GM23248 (cell line): Measurements from ENCODE around the gene AP1M1. TPM values are rescaled to one million over a fixed set of nuclear protein-coding genes. Genes with fewer than 3 reads are reported as not detected.

Experiments
- DNase-seq: peaks from one replicate; pipeline ENCODE4 v3.0.0-alpha.2; 2015
- H2AFZ ChIP-seq: fragments of 200-600 bp; sonication (generic); 2 replicates; pipeline ENCODE4 v1.6.1; 2016; ENCODE audit warnings: antibody characterized with exemption
- H3F3A ChIP-seq: fragments of 200-600 bp; sonication (generic); 2 replicates; pipeline ENCODE4 v1.6.1; 2016; ENCODE audit warnings: mild to moderate bottlenecking, antibody characterized with exemption, mixed run types; ENCODE audit not compliant: insufficient read depth
- H3K27ac ChIP-seq: fragments of 200-600 bp; sonication (generic); 2 replicates; pipeline ENCODE4 v1.5.1; 2016; ENCODE audit warnings: mild to moderate bottlenecking
- H3K27me3 ChIP-seq: fragments of 200-600 bp; sonication (generic); replicated peaks from 2 replicates; pipeline ENCODE4 v1.6.1; 2016; ENCODE audit warnings: mild to moderate bottlenecking; ENCODE audit not compliant: insufficient read depth
- H3K36me3 ChIP-seq: fragments of 200-600 bp; sonication (generic); 2 replicates; pipeline ENCODE4 v1.6.1; 2016; ENCODE audit warnings: low read depth, mild to moderate bottlenecking
- H3K4me1 ChIP-seq: fragments of 200-600 bp; sonication (generic); 2 replicates; pipeline ENCODE4 v1.6.1; 2016; ENCODE audit warnings: mild to moderate bottlenecking; ENCODE audit not compliant: insufficient read depth
- H3K4me2 ChIP-seq: fragments of 200-600 bp; sonication (generic); one replicate; pipeline ENCODE4 v1.6.1; 2016; ENCODE audit warnings: mild to moderate bottlenecking; ENCODE audit not compliant: unreplicated experiment
- H3K4me3 ChIP-seq: fragments of 200-600 bp; sonication (generic); 2 replicates; pipeline ENCODE4 v1.5.1; 2016; ENCODE audit warnings: mild to moderate bottlenecking
- H3K79me2 ChIP-seq: fragments of 200-600 bp; sonication (generic); 2 replicates; pipeline ENCODE4 v1.6.1; 2016; ENCODE audit warnings: mild to moderate bottlenecking; ENCODE audit not compliant: insufficient read depth
- H3K9ac ChIP-seq: fragments of 200-600 bp; sonication (generic); 2 replicates; pipeline ENCODE4 v1.6.1; 2016; ENCODE audit warnings: mild to moderate bottlenecking
- H3K9me2 ChIP-seq: fragments of 200-600 bp; sonication (generic); 2 replicates; pipeline ENCODE4 v1.6.1; 2016; ENCODE audit warnings: mixed run types, mild to moderate bottlenecking, moderate library complexity; ENCODE audit not compliant: insufficient read depth
- H3K9me3 ChIP-seq: fragments of 200-600 bp; sonication (generic); one replicate; pipeline ENCODE4 v1.6.1; 2017; ENCODE audit warnings: low read depth
- H4K20me1 ChIP-seq: fragments of 200-600 bp; sonication (generic); 2 replicates; pipeline ENCODE4 v1.6.0; 2016; ENCODE audit not compliant: insufficient read depth
- EZH2 ChIP-seq: fragments of 200-600 bp; sonication (generic); IDR thresholded peaks from 2 replicates; pipeline ENCODE4 v1.6.1; 2018; ENCODE audit warnings: antibody characterized with exemption, mild to moderate bottlenecking; ENCODE audit not compliant: insufficient read depth, poor library complexity, severe bottlenecking
- EZH2phosphoT487 ChIP-seq: fragments of 200-600 bp; sonication (generic); IDR thresholded peaks from 2 replicates; pipeline ENCODE4 v1.6.1; 2018; ENCODE audit warnings: antibody characterized with exemption, moderate library complexity, mild to moderate bottlenecking, low read depth; ENCODE audit not compliant: insufficient read depth
- WGBS, 2 experiments: methylation state at CpG; one replicate each; pipeline ENCODE4 v1.1.6; 2015 to 2017; ENCODE audit warnings: low lambda C conversion rate in 2 of 2, low coverage in 1 of 2; ENCODE audit errors: missing lambda C conversion rate in 2 of 2; 5-methylcytosine and 5-hydroxymethylcytosine counted together
- in situ Hi-C: fragments of 300-500 bp; cut with MboI; formaldehyde crosslinking; loops from 2 replicates; pipeline ENCODE4 v1.15.0; 2020
- polyA plus RNA-seq: library from polyadenylated mRNA; unstranded; fragments of >200 nt; fragmentation: Nextera tagmentation; extraction: Ambion mirVana; gene quantifications from 2 replicates; pipeline ENCODE4 v1.2.1, GENCODE V29; 2016
- total RNA-seq: library from RNA; depleted of rRNA; stranded (reverse); fragments of >200 nt; shearing (Covaris generic); gene quantifications from 2 replicates; pipeline ENCODE4 v1.2.3, GENCODE V29; 2014

Gene AP1M1
- total and polyA plus RNA-seq, 2 experiments from 2014 or later: 90.0 to 96.2 TPM

DNA sequence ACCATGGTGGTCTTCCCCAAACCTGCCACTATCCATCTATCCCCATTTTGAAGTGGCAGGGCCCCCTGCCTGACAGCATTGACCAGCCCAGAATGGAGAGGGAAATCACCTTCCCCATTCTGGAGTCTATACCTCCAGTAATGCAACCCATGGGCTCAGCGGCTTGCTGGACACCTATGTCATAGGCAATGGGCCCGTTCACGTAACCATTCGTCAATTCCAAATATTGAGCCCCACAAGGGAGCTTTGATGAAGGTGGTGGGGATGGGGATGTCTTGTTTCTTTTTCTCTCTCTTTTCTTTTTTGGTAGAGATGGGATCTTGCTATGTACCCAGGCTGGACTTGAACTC is 63.1 kb downstream of the AP1M1 start:
- Histone ChIP-seq H3K9me2 (no peaks in the 10 kb centered on the region), H3K9ac (no peak overlapping the region), H3K9me3 (no peaks in the 10 kb centered on the region), H3K27ac (no peak overlapping the region), H2AFZ (no peak overlapping the region), H3F3A (no peaks in the 10 kb centered on the region), H4K20me1 (no peaks in the 10 kb centered on the region), H3K36me3 (no peaks in the 10 kb centered on the region), H3K4me3 (no peak overlapping the region), H3K4me1 (no peaks in the 10 kb centered on the region), H3K4me2 (no peak overlapping the region), H3K79me2 (no peaks in the 10 kb centered on the region), H3K27me3 (no peaks in the 10 kb centered on the region)
- in situ Hi-C loops: no loop called here
- no peak for TF ChIP-seq EZH2phosphoT487
- no peak for TF ChIP-seq EZH2
- WGBS, 2 experiments: 78 to 79% methylated on average over 4 of the region's 4 CpGs
- DNase-seq: no peak

- no peaks in the 10 kb centered on the region for H3K9me2 ChIP-seq
- H3K9ac ChIP-seq: no peak overlapping the region
- H3K27me3 ChIP-seq: no peaks in the 10 kb centered on the region
- in situ Hi-C loops: no loop called here
- no peaks in the 10 kb centered on the region for H4K20me1 ChIP-seq
- no peak overlapping the region for H3K4me3 ChIP-seq
- H3K4me1 ChIP-seq: no peaks in the 10 kb centered on the region
- TF ChIP-seq EZH2phosphoT487 (no peak), EZH2 (no peak)
- no peak for DNase-seq
- 80 to 82% methylated on average over 18 of the region's 18 CpGs for WGBS, 2 experiments
- no peak overlapping the region for H3K4me2 ChIP-seq
- no peaks in the 10 kb centered on the region for H3K36me3 ChIP-seq
- no peaks in the 10 kb centered on the region for H3K79me2 ChIP-seq
- H3F3A ChIP-seq: no peaks in the 10 kb centered on the region
- no peak overlapping the region for H3K27ac ChIP-seq
- H2AFZ ChIP-seq: no peak overlapping the region
- H3K9me3 ChIP-seq: no peaks in the 10 kb centered on the region
Measured at GRCh38 chr19:16261584-16262368, 64.1 kb downstream of the AP1M1 start.

DNA sequence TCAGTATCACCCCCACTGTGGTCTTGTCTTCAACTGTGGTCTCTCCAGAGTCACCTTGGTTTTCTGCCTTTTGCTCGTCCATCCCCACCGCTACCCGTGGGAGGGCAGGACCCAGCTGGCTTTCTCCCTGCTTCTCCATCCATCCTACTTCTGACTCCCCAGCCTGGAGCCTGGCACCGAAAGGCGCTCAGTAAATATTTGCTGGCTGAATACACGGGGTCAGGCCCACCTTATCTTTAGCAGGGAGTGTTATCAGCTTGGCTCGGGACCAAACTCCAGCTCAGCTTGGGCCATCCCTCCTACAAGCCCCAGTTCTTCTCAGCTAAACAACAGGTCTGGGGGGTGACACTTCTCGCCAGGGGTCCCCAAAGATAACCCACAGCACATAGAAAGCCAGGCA is 64.9 kb downstream of the AP1M1 start:
- no peak overlapping the region for H3K9ac ChIP-seq
- H3K9me3 ChIP-seq: no peaks in the 10 kb centered on the region
- H4K20me1 ChIP-seq: no peaks in the 10 kb centered on the region
- in situ Hi-C loops: no loop called here
- WGBS, 2 experiments: 61 to 68% methylated on average over 8 of the region's 8 CpGs
- H2AFZ ChIP-seq: no peak overlapping the region
- no peaks in the 10 kb centered on the region for H3K36me3 ChIP-seq
- no peaks in the 10 kb centered on the region for H3K9me2 ChIP-seq
- H3K4me1 ChIP-seq: no peaks in the 10 kb centered on the region
- H3F3A ChIP-seq: no peaks in the 10 kb centered on the region
- no peak for DNase-seq
- H3K27ac ChIP-seq: no peak overlapping the region
- no peak overlapping the region for H3K4me3 ChIP-seq
- no peak for TF ChIP-seq EZH2phosphoT487
- no peak for TF ChIP-seq EZH2
- H3K4me2 ChIP-seq: no peak overlapping the region
- no peaks in the 10 kb centered on the region for H3K79me2 ChIP-seq
- H3K27me3 ChIP-seq: no peaks in the 10 kb centered on the region

DNA sequence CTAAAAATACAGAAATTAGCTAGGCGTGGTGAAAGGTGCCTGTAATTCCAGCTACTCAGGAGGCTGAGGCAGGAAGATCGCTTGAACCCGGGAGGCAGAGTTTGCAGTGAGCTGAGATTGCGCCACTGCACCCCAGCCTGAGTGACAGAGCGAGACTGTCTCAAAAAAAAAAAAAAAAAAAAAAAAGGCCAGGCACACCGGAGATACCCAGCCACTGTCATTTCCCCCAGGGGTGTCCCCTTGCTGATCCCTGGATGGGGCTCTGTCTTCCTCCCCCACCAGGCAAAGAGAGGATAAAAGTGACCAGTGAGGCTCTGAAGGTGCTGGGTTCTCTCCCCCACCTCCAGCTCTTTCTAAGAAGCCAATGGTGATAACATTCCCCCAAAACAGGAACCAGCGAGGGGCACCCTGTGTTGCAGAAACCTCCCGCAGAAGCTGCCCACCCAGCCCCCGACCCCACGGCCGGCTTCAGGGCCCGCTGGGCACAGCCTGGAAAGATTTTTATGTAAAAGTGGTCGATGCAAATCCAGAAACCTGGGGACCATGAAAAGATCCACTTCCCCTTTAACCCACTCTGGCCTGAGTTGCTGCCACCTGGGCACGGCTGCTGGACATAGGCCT is 65.5 kb downstream of the AP1M1 start:
- Histone ChIP-seq H3K27ac (no peak overlapping the region), H3F3A (no peaks in the 10 kb centered on the region), H3K9me2 (no peaks in the 10 kb centered on the region), H3K79me2 (no peaks in the 10 kb centered on the region), H3K27me3 (no peaks in the 10 kb centered on the region), H3K4me3 (no peak overlapping the region), H2AFZ (no peak overlapping the region), H3K4me1 (no peaks in the 10 kb centered on the region), H3K36me3 (no peaks in the 10 kb centered on the region), H3K9me3 (no peaks in the 10 kb centered on the region), H3K9ac (no peak overlapping the region), H4K20me1 (no peaks in the 10 kb centered on the region), H3K4me2 (no peak overlapping the region)
- 81 to 85% methylated on average over 14 of the region's 14 CpGs for WGBS, 2 experiments
- in situ Hi-C loops: no loop called here
- no peak for DNase-seq
- no peak for TF ChIP-seq EZH2
- TF ChIP-seq EZH2phosphoT487: no peak
